AG09309 (cell line): ENCODE data around the gene SIRPB1.

ENCODE experiments used
- DNase-seq: peaks from one replicate; pipeline ENCODE4 v3.0.0-alpha.2; 2010; ENCODE audit warnings: low read depth
- H3K4me3 ChIP-seq: 2 replicates; pipeline ENCODE4 v1.5.1; 2011; ENCODE audit warnings: mild to moderate bottlenecking, low read depth, low read length, moderate library complexity; ENCODE audit not compliant: control insufficient read depth
- CTCF ChIP-seq: IDR thresholded peaks from 2 replicates; pipeline ENCODE4 v1.5.1; 2011; ENCODE audit warnings: mild to moderate bottlenecking, low read depth, low read length, inconsistent platforms; ENCODE audit not compliant: insufficient read depth, control insufficient read depth; ENCODE audit errors: missing control alignments

Gene SIRPB1

GRCh38 chr20:1637755-1638154 lies 17.9 kb upstream of the SIRPB1 start:
- DNase-seq: no peak
- TF ChIP-seq CTCF: no peak
- H3K4me3 ChIP-seq: no peak overlapping the region

GRCh38 chr20:1637226-1637625 lies 17.4 kb upstream of the SIRPB1 start:
- no peak for TF ChIP-seq CTCF
- H3K4me3 ChIP-seq: no peak overlapping the region
- no peak for DNase-seq

GRCh38 chr20:1636621-1637020 lies 16.8 kb upstream of the SIRPB1 start:
- DNase-seq: no peak
- no peak overlapping the region for H3K4me3 ChIP-seq
- no peak for TF ChIP-seq CTCF

- no peak for TF ChIP-seq CTCF
- DNase-seq: no peak
- no peak overlapping the region for H3K4me3 ChIP-seq
Measured at GRCh38 chr20:1635291-1635979, 15.6 kb upstream of the SIRPB1 start.

- no peak for DNase-seq
- H3K4me3 ChIP-seq: no peak overlapping the region
- no peak for TF ChIP-seq CTCF
Measured at GRCh38 chr20:1633535-1633934, 13.7 kb upstream of the SIRPB1 start.

GRCh38 chr20:1632178-1632577 lies 12.4 kb upstream of the SIRPB1 start:
- TF ChIP-seq CTCF: no peak
- H3K4me3 ChIP-seq: no peak overlapping the region
- DNase-seq: no peak
